GM23338 (cell line): Measurements from ENCODE around the gene SGSM1. TPM values are rescaled to one million over a fixed set of nuclear protein-coding genes. Genes with fewer than 3 reads are reported as not detected.

Experiments used
- ATAC-seq: fragments of 200-7000 bp; cut with Tn5 transposase; 3 replicates; pipeline ENCODE4 v1.9.1; 2020
- DNase-seq: peaks from one replicate; pipeline ENCODE4 v3.0.0-alpha.2; 2015; ENCODE audit warnings: low spot score
- H2AFZ ChIP-seq: fragments of 200-600 bp; sonication (generic); 2 replicates; pipeline ENCODE4 v1.8.0; 2016; ENCODE audit warnings: antibody characterized with exemption, mild to moderate bottlenecking, moderate library complexity
- H3F3A ChIP-seq: fragments of 200-600 bp; sonication (generic); replicated peaks from 2 replicates; pipeline ENCODE4 v1.8.0; 2017; ENCODE audit warnings: antibody characterized with exemption, mixed run types, low read depth
- H3K27ac ChIP-seq: fragments of 200-600 bp; sonication (generic); 2 replicates; pipeline ENCODE4 v1.6.1; 2016; ENCODE audit warnings: low read depth
- H3K27me3 ChIP-seq: fragments of 200-600 bp; sonication (generic); 2 replicates; pipeline ENCODE4 v1.8.0; 2016; ENCODE audit warnings: mild to moderate bottlenecking, mixed run types, moderate library complexity; ENCODE audit not compliant: insufficient read depth
- H3K36me3 ChIP-seq: fragments of 200-600 bp; sonication (generic); 2 replicates; pipeline ENCODE4 v1.8.0; 2016; ENCODE audit warnings: mild to moderate bottlenecking; ENCODE audit not compliant: insufficient read depth
- H3K4me1 ChIP-seq: fragments of 200-600 bp; sonication (generic); 2 replicates; pipeline ENCODE4 v1.8.0; 2016; ENCODE audit warnings: mild to moderate bottlenecking, moderate library complexity; ENCODE audit not compliant: insufficient read depth
- H3K4me2 ChIP-seq: fragments of 200-600 bp; sonication (generic); 2 replicates; pipeline ENCODE4 v1.7.1; 2017; ENCODE audit warnings: mixed run types
- H3K4me3 ChIP-seq: fragments of 200-600 bp; sonication (generic); 2 replicates; pipeline ENCODE4 v1.6.1; 2016; ENCODE audit warnings: mixed run types
- H3K79me2 ChIP-seq: fragments of 200-600 bp; sonication (generic); replicated peaks from 2 replicates; pipeline ENCODE4 v1.8.0; 2017; ENCODE audit warnings: mild to moderate bottlenecking; ENCODE audit not compliant: insufficient read depth
- H3K9me2 ChIP-seq: fragments of 200-600 bp; sonication (generic); 2 replicates; pipeline ENCODE4 v1.8.0; 2017; ENCODE audit not compliant: insufficient read depth
- H4K20me1 ChIP-seq: fragments of 200-600 bp; sonication (generic); replicated peaks from 2 replicates; pipeline ENCODE4 v1.8.0; 2017; ENCODE audit warnings: mild to moderate bottlenecking; ENCODE audit not compliant: insufficient read depth
- H3K27ac Mint-ChIP-seq: 2 replicates; pipeline ENCODE4 v1.8.0; 2020; ENCODE audit warnings: inconsistent platforms, mild to moderate bottlenecking, moderate library complexity, mixed read lengths
- H3K27me3 Mint-ChIP-seq: 3 replicates; pipeline ENCODE4 v1.8.0; 2022; ENCODE audit warnings: low read depth, mild to moderate bottlenecking, moderate library complexity, mixed read lengths, inconsistent platforms; ENCODE audit not compliant: insufficient read depth, poor library complexity
- H3K36me3 Mint-ChIP-seq: 3 replicates; pipeline ENCODE4 v1.8.0; 2021; ENCODE audit warnings: low read depth, mild to moderate bottlenecking, inconsistent platforms, moderate library complexity, mixed read lengths
- H3K4me1 Mint-ChIP-seq: 3 replicates; pipeline ENCODE4 v1.8.0; 2020; ENCODE audit warnings: mild to moderate bottlenecking, inconsistent platforms, mixed read lengths
- H3K4me3 Mint-ChIP-seq: 3 replicates; pipeline ENCODE4 v1.8.0; 2021; ENCODE audit warnings: moderate library complexity, mild to moderate bottlenecking, inconsistent platforms, mixed read lengths
- H3K9me3 Mint-ChIP-seq: 3 replicates; pipeline ENCODE4 v1.8.0; 2020; ENCODE audit warnings: moderate library complexity, mild to moderate bottlenecking, inconsistent platforms, mixed read lengths
- NANOG ChIP-seq: IDR thresholded peaks from 2 replicates; pipeline ENCODE4 v1.6.1; 2016; ENCODE audit warnings: antibody characterized with exemption, borderline replicate concordance
- ZNF331 ChIP-seq: fragments of 250-450 bp; sonication (Bioruptor Pico); IDR thresholded peaks from 2 replicates; pipeline ENCODE4 v1.5.0; 2020; ENCODE audit warnings: low read depth, mild to moderate bottlenecking, moderate library complexity
- polyA plus RNA-seq: library from polyadenylated mRNA; unstranded; fragments of >200 nt; fragmentation: Nextera tagmentation; extraction: Ambion mirVana; gene quantifications from 2 replicates; pipeline ENCODE4 v1.2.1, GENCODE V29; 2016
- total RNA-seq: library from RNA; depleted of rRNA; stranded (reverse); fragments of >200 nt; shearing (Covaris generic); gene quantifications from 2 replicates; pipeline ENCODE4 v1.2.3, GENCODE V29; 2014
- TF ChIP-seq, protein P1 (sequence below), 2 experiments: fragments of 200-600 bp in 1 of 2; sonication (generic) in 1 of 2; conservative IDR thresholded peaks; 2 replicates each; pipeline versions ENCODE4 v1.5.1 to v1.6.1; 2016 to 2017; ENCODE audit warnings: antibody characterized with exemption in 2 of 2, low read depth in 2 of 2, mild to moderate bottlenecking in 2 of 2, moderate library complexity in 1 of 2
- TF ChIP-seq, protein P2 (sequence below): fragments of 250-450 bp; sonication (Bioruptor Pico); IDR thresholded peaks from 2 replicates; pipeline ENCODE4 v1.5.0; 2020; ENCODE audit warnings: mild to moderate bottlenecking, moderate library complexity

The SGSM1 gene
- total and polyA plus RNA-seq, 2 experiments from 2014 or later, result 4.7 to 5.4 TPM

DNA sequence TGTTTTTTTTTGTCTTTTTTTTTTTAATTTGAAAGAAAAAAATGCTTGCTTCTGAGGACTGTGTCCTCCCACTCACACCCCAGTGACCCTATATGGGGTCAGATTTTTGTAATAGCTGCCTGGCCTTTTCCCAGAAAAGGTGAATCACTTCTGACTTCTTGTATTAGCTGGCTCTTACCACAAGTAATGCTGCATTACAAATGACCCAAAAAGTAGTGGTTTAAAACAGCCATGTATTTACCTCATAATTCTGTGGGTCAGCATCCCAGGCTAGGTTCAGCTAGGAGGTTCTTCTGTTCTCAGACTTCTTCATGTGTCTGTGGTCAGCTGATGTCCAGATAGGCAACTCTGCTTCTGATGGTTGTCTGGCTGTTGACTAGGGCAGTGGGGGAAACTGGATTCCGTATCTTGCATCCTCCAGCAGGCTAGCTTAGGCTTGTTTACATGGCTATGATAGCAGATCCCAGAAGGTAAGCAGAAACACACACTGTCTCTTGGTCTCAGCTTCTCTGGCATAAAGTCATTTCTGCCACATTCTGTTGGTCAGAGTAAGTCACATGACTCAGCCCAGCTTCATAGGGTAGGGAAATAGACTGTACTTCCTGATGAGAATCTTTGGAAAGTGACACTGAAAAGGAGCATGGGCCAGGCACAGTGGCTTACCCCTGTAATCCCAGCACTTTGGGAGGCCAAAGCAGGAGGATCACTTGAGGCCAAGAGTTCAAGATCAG lies 121.0 kb downstream of the SGSM1 start:
- no peaks in the 10 kb centered on the region for H3K79me2 ChIP-seq
- no peak overlapping the region for H2AFZ ChIP-seq
- H3K27me3 ChIP-seq, result no peaks in the 10 kb centered on the region
- no peak overlapping the region for H3K4me3 ChIP-seq
- Mint-ChIP-seq H3K4me3 (no peak overlapping the region), H3K27ac (no peak overlapping the region), H3K27me3 (peaks cover 5% of the 10 kb centered on the region), H3K4me1 (peaks cover 10% of the 10 kb centered on the region), H3K9me3 (peaks cover 8% of the 10 kb centered on the region; the same call in 2 of the 3 replicates), H3K36me3 (peaks cover 2% of the 10 kb centered on the region)
- TF ChIP-seq, protein P1, sequence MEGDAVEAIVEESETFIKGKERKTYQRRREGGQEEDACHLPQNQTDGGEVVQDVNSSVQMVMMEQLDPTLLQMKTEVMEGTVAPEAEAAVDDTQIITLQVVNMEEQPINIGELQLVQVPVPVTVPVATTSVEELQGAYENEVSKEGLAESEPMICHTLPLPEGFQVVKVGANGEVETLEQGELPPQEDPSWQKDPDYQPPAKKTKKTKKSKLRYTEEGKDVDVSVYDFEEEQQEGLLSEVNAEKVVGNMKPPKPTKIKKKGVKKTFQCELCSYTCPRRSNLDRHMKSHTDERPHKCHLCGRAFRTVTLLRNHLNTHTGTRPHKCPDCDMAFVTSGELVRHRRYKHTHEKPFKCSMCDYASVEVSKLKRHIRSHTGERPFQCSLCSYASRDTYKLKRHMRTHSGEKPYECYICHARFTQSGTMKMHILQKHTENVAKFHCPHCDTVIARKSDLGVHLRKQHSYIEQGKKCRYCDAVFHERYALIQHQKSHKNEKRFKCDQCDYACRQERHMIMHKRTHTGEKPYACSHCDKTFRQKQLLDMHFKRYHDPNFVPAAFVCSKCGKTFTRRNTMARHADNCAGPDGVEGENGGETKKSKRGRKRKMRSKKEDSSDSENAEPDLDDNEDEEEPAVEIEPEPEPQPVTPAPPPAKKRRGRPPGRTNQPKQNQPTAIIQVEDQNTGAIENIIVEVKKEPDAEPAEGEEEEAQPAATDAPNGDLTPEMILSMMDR (conservative IDR thresholded peaks at IDR 0.05; ENCODE audit: low read depth in 2 of 2), result no peak
- TF ChIP-seq ZNF331, result peak; percentile 73
- no peaks in the 10 kb centered on the region for H4K20me1 ChIP-seq
- H3K27ac ChIP-seq, result no peak overlapping the region; the same call in 1 of the 2 replicates
- 0 out of 2 replicates have a peak, but pooled peaks cover 2% of the 10 kb centered on the region for H3F3A ChIP-seq
- peaks cover 6% of the 10 kb centered on the region for H3K4me1 ChIP-seq
- no peak overlapping the region for H3K4me2 ChIP-seq
- ATAC-seq (no peak), DNase-seq (no peak)
- H3K9me2 ChIP-seq, result 0 out of 2 replicates have a peak, but pooled peaks cover 3% of the 10 kb centered on the region
- H3K36me3 ChIP-seq, result 0 out of 2 replicates have a peak, but pooled peaks cover 5% of the 10 kb centered on the region

DNA sequence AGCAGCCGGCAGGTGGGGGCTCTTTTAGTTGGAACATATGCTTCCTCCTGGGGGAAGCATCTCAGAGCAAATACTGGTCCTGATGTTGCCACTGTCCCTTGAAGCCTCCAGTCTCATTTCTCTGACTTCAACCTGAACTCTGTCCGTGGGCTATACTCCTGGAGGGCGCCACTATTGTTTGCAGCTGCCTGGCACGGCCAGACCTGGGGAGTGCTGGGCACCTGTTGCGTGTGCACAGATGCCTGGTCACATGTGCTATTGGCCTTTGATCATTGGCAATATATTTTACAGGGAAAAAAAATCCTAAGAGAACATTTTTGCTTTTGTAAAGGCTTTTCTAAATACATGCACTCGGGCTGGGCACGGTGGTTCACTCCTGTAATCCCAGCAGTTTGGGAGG lies 122.3 kb downstream of the SGSM1 start:
- 0 out of 2 replicates have a peak, but pooled peaks cover 2% of the 10 kb centered on the region for H3F3A ChIP-seq
- 0 out of 2 replicates have a peak, but pooled peaks cover 5% of the 10 kb centered on the region for H3K36me3 ChIP-seq
- H3K27me3 ChIP-seq, result no peaks in the 10 kb centered on the region
- peaks cover 5% of the 10 kb centered on the region for H3K27me3 Mint-ChIP-seq
- no peak overlapping the region for H3K27ac Mint-ChIP-seq
- no peak overlapping the region for H3K27ac ChIP-seq
- no peaks in the 10 kb centered on the region for H3K79me2 ChIP-seq
- H3K9me3 Mint-ChIP-seq, result peaks cover 6% of the 10 kb centered on the region; the same call in 2 of the 3 replicates
- no peak overlapping the region for H3K4me3 ChIP-seq
- H4K20me1 ChIP-seq, result no peaks in the 10 kb centered on the region
- TF ChIP-seq, protein P2, sequence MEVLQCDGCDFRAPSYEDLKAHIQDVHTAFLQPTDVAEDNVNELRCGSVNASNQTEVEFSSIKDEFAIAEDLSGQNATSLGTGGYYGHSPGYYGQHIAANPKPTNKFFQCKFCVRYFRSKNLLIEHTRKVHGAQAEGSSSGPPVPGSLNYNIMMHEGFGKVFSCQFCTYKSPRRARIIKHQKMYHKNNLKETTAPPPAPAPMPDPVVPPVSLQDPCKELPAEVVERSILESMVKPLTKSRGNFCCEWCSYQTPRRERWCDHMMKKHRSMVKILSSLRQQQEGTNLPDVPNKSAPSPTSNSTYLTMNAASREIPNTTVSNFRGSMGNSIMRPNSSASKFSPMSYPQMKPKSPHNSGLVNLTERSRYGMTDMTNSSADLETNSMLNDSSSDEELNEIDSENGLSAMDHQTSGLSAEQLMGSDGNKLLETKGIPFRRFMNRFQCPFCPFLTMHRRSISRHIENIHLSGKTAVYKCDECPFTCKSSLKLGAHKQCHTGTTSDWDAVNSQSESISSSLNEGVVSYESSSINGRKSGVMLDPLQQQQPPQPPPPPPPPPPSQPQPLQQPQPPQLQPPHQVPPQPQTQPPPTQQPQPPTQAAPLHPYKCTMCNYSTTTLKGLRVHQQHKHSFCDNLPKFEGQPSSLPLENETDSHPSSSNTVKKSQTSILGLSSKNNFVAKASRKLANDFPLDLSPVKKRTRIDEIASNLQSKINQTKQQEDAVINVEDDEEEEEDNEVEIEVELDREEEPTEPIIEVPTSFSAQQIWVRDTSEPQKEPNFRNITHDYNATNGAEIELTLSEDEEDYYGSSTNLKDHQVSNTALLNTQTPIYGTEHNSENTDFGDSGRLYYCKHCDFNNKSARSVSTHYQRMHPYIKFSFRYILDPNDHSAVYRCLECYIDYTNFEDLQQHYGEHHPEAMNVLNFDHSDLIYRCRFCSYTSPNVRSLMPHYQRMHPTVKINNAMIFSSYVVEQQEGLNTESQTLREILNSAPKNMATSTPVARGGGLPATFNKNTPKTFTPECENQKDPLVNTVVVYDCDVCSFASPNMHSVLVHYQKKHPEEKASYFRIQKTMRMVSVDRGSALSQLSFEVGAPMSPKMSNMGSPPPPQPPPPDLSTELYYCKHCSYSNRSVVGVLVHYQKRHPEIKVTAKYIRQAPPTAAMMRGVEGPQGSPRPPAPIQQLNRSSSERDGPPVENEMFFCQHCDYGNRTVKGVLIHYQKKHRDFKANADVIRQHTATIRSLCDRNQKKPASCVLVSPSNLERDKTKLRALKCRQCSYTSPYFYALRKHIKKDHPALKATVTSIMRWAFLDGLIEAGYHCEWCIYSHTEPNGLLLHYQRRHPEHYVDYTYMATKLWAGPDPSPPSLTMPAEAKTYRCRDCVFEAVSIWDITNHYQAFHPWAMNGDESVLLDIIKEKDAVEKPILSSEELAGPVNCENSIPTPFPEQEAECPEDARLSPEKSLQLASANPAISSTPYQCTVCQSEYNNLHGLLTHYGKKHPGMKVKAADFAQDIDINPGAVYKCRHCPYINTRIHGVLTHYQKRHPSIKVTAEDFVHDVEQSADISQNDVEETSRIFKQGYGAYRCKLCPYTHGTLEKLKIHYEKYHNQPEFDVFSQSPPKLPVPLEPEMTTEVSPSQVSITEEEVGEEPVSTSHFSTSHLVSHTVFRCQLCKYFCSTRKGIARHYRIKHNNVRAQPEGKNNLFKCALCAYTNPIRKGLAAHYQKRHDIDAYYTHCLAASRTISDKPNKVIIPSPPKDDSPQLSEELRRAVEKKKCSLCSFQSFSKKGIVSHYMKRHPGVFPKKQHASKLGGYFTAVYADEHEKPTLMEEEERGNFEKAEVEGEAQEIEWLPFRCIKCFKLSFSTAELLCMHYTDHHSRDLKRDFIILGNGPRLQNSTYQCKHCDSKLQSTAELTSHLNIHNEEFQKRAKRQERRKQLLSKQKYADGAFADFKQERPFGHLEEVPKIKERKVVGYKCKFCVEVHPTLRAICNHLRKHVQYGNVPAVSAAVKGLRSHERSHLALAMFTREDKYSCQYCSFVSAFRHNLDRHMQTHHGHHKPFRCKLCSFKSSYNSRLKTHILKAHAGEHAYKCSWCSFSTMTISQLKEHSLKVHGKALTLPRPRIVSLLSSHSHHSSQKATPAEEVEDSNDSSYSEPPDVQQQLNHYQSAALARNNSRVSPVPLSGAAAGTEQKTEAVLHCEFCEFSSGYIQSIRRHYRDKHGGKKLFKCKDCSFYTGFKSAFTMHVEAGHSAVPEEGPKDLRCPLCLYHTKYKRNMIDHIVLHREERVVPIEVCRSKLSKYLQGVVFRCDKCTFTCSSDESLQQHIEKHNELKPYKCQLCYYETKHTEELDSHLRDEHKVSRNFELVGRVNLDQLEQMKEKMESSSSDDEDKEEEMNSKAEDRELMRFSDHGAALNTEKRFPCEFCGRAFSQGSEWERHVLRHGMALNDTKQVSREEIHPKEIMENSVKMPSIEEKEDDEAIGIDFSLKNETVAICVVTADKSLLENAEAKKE (CRISPR knock-in tag), result no peak
- no peak for TF ChIP-seq NANOG
- peaks cover 2% of the 10 kb centered on the region for H3K36me3 Mint-ChIP-seq
- ATAC-seq (no peak), DNase-seq (no peak)
- peaks cover 10% of the 10 kb centered on the region for H3K4me1 Mint-ChIP-seq
- no peak overlapping the region for H3K4me3 Mint-ChIP-seq
- H3K9me2 ChIP-seq, result 0 out of 2 replicates have a peak, but pooled peaks cover 3% of the 10 kb centered on the region
- peaks cover 6% of the 10 kb centered on the region for H3K4me1 ChIP-seq
- no peak overlapping the region for H3K4me2 ChIP-seq
- no peak overlapping the region for H2AFZ ChIP-seq
